GM19035 (cell line): ENCODE data around the gene APOC1.
A peak's percentile ranks its signal among the peaks of the same experiment; 100 is the strongest.
"Not testable (repeated sequence)": the region's sequence is repeated elsewhere in the genome, so short reads cannot be mapped to it uniquely, and the experiment has no call there.

ENCODE experiments used
- ATAC-seq: cut with Tn5 transposase; IDR thresholded peaks from one replicate; pipeline ENCODE4 v1.9.1; 2021; ENCODE audit not compliant: unreplicated experiment

Gene APOC1

GRCh38 chr19:44889830-44890365 is 24.5 kb upstream of the APOC1 start:
- no peak for ATAC-seq

DNA sequence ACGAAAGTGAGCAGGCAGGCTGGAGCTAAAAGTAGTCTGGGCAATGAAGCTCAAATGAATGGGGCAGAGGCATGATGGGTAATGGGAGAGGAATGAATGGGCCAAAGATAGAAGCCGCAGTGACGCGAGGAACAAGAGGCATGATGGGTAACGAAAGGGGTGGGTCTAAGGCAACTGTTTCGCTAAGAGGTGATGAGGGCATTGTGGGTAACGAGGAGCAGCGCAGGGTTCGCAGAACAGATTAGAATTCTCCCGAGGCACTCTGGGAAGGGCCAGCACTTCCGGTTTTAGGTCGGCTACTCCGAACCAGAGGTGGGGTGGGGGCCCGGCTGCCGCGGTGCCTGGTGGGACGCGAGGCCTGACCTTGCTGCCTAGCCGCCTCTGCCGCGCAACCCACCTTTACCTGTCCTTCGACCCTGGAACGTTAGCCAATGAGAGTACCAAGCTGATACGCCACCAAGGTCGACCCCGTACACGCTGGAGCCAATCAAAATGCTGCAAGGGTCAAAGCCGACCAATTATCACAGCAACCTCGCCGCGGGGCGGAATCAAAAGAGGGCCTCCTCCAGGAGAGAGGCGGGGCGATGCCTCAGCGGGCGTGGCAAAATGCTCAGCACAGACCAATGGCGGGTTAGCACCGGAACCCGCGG is 23.9 kb upstream of the APOC1 start:
- ATAC-seq = peak; percentile 80

GRCh38 chr19:44891016-44891882 is 23.2 kb upstream of the APOC1 start, which contains the start of gene TOMM40:
TSS of gene TOMM40 (plus strand) at chr19:44891254. CDS start at chr19:44891416, 162 bp downstream.
- ATAC-seq = peak; percentile 68

DNA sequence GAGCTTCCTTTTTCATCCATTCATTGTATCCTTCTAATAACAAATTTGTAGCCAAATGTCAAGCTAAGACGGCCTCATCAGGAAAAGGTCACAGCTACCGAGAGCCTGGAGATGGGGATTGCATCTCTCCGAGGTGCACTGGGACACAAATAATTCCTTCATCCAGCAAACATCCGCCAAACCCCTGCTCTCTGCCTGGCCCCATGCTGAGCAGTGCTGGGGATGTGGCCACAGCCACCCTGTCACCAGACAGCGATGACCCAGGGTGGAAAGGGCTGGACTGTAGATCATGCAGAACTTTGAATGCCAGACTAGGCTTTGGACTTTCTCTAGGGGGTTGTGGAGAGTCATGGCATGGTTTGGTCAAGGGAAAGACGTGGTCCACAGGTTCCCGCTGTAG is 21.5 kb upstream of the APOC1 start:
- ATAC-seq = no peak

DNA sequence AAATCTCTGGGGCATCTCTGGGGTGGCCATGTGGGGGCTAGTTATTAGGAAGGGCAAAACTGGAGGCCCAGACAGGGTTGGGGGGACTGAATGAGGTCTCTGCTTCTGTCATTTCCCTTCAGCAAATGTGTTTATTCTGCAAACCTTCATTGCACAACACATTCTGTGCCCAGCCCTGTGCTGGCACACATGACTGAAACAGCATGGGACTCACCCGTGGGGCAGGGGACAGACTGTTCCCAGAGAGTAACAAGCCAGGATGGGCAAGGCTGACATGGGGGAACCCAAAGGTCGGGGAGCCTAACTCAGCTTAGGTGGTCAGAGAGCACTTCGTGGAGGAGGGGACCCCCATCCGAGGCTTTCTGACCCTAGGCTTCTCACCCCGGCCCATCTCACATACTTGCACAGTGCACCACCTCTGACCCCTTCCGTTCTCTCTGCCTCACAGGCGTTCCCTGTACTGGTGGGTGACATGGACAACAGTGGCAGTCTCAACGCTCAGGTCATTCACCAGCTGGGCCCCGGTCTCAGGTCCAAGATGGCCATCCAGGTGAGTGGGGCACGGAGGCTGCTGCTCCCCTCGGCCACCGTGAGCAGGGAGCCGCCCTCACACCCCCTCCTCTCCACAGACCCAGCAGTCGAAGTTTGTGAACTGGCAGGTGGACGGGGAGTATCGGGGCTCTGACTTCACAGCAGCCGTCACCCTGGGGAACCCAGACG is 20.9 kb upstream of the APOC1 start:
- ATAC-seq = no peak

DNA sequence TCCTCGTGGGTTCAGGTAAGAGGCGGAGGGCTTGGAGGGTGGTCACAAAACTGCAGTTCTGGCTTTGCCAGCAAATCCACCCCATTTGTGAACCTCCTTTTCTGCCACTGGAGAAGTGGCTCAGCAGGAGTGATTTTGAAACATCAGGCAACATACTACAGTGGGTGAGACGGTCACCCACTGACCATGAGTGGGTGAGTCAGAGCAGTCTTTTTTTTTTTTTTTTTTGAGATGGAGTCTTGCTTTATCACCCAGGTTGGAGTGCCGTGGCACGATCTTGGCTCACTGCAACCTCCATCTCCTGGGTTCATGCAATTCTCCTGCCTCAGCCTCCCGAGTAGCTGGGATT is 20.4 kb upstream of the APOC1 start:
- no peak for ATAC-seq

DNA sequence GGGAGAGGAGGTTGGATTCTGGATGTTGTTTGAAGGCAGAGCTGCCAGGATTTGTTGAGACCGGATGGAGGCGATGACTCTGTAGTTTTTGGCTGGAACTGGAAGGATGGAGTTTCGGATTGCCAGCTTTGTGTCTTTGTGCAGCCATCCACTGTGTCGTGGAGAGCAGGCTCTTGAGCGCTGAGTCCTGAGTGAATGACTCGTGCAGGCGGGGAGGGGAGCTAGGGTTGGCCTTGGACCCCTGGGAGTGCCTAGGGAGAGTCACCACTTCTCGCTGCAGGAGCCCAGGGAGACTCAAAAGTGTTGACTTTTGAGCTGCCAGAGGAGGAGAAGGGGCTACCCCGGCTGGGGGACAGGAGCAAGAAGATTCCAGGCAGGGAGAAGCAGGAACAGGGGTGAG is 19.5 kb upstream of the APOC1 start:
- ATAC-seq = no peak

DNA sequence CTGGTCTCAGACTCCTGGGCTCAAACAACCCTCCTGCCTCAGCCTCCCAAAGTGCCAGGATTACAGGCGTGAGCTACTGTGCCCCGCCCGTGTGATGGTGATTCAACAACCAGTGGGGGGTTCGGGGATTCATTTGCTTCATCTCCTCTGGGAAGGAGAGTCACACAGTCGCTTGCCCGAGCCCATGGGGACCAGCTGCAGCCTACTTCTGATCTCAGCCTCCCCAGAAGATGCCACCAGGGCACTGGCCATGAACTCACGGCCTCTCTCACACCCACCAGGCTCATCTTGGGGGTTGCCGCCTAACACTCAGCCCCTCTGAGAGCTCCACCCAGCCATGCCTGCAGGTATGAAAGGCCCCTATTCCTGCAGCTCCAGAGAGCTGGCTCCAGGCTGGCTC is 16.6 kb upstream of the APOC1 start:
- no peak for ATAC-seq

DNA sequence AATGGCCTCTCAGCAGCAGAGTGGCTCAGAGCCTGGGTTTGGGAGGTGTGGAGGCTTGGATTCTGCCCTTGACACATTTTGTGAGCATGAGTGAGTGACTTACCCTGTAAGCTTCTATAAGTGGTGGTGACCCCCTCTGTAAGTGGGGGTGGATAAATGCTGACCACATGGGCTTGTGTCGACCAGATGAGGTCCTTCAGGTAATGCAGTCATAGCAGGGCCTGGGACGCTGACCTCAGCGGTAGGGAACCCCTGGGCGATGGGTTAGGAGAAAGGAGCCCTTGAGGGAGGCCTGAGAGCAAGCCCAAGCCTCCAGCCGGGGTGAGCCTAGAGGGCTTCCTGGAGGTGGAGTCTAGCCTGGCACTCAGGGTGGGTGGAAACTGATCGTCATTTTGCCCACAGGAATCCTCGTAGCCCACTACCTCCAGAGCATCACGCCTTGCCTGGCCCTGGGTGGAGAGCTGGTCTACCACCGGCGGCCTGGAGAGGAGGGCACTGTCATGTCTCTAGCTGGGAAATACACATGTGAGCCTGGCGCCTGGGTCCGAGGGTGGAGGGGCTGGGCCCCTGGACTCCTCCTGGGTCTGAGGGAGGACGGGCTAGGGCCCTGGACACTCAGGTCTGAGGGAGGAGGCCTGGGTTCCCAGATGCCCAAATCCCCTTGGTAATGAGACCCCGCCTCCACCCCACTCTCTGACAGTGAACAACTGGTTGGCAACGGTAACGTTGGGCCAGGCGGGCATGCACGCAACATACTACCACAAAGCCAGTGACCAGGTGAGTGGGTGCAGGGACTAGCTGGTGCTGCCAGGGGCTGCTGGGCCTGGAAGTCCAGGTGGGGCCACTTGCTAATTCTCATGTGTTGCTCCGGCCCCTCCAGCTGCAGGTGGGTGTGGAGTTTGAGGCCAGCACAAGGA is 13.8 kb upstream of the APOC1 start:
- no peak for ATAC-seq

DNA sequence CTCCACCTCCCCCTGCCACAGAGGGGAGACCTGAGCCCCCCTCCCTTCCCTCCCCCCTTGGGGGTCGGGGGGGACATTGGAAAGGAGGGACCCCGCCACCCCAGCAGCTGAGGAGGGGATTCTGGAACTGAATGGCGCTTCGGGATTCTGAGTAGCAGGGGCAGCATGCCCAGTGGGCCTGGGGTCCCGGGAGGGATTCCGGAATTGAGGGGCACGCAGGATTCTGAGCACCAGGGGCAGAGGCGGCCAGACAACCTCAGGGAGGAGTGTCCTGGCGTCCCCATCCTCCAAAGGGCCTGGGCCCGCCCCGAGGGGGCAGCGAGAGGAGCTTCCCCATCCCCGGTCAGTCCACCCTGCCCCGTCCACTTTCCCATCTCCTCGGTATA is 11.2 kb upstream of the APOC1 start:
- no peak for ATAC-seq

- ATAC-seq = no peak
These were observed 10.6 kb upstream of the APOC1 start for GRCh38 chr19:44903602-44904425.

DNA sequence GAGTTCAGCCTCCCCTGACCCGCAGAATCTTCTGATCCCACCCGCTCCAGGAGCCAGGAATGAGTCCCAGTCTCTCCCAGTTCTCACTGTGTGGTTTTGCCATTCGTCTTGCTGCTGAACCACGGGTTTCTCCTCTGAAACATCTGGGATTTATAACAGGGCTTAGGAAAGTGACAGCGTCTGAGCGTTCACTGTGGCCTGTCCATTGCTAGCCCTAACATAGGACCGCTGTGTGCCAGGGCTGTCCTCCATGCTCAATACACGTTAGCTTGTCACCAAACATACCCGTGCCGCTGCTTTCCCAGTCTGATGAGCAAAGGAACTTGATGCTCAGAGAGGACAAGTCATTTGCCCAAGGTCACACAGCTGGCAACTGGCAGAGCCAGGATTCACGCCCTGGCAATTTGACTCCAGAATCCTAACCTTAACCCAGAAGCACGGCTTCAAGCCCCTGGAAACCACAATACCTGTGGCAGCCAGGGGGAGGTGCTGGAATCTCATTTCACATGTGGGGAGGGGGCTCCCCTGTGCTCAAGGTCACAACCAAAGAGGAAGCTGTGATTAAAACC is 9.9 kb upstream of the APOC1 start:
- ATAC-seq = no peak

DNA sequence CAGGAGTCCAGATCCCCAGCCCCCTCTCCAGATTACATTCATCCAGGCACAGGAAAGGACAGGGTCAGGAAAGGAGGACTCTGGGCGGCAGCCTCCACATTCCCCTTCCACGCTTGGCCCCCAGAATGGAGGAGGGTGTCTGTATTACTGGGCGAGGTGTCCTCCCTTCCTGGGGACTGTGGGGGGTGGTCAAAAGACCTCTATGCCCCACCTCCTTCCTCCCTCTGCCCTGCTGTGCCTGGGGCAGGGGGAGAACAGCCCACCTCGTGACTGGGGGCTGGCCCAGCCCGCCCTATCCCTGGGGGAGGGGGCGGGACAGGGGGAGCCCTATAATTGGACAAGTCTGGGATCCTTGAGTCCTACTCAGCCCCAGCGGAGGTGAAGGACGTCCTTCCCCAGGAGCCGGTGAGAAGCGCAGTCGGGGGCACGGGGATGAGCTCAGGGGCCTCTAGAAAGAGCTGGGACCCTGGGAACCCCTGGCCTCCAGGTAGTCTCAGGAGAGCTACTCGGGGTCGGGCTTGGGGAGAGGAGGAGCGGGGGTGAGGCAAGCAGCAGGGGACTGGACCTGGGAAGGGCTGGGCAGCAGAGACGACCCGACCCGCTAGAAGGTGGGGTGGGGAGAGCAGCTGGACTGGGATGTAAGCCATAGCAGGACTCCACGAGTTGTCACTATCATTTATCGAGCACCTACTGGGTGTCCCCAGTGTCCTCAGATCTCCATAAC is 8.8 kb upstream of the APOC1 start, which contains the start of gene APOE:
Gene APOE, plus strand, starts transcription at position 360 of the 724 bp plus-strand sequence. CDS start 829 bp downstream, outside the sequence.
- ATAC-seq = no peak

DNA sequence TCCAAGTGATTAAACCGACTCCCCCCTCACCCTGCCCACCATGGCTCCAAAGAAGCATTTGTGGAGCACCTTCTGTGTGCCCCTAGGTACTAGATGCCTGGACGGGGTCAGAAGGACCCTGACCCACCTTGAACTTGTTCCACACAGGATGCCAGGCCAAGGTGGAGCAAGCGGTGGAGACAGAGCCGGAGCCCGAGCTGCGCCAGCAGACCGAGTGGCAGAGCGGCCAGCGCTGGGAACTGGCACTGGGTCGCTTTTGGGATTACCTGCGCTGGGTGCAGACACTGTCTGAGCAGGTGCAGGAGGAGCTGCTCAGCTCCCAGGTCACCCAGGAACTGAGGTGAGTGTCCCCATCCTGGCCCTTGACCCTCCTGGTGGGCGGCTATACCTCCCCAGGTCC is 6.8 kb upstream of the APOC1 start:
- ATAC-seq = no peak

DNA sequence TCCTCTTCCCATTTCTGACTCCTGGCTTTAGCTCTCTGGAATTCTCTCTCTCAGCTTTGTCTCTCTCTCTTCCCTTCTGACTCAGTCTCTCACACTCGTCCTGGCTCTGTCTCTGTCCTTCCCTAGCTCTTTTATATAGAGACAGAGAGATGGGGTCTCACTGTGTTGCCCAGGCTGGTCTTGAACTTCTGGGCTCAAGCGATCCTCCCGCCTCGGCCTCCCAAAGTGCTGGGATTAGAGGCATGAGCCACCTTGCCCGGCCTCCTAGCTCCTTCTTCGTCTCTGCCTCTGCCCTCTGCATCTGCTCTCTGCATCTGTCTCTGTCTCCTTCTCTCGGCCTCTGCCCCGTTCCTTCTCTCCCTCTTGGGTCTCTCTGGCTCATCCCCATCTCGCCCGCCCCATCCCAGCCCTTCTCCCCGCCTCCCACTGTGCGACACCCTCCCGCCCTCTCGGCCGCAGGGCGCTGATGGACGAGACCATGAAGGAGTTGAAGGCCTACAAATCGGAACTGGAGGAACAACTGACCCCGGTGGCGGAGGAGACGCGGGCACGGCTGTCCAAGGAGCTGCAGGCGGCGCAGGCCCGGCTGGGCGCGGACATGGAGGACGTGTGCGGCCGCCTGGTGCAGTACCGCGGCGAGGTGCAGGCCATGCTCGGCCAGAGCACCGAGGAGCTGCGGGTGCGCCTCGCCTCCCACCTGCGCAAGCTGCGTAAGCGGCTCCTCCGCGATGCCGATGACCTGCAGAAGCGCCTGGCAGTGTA is 6.2 kb upstream of the APOC1 start:
- ATAC-seq = no peak

DNA sequence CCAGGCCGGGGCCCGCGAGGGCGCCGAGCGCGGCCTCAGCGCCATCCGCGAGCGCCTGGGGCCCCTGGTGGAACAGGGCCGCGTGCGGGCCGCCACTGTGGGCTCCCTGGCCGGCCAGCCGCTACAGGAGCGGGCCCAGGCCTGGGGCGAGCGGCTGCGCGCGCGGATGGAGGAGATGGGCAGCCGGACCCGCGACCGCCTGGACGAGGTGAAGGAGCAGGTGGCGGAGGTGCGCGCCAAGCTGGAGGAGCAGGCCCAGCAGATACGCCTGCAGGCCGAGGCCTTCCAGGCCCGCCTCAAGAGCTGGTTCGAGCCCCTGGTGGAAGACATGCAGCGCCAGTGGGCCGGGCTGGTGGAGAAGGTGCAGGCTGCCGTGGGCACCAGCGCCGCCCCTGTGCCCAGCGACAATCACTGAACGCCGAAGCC is 5.6 kb upstream of the APOC1 start:
- ATAC-seq = no peak

DNA sequence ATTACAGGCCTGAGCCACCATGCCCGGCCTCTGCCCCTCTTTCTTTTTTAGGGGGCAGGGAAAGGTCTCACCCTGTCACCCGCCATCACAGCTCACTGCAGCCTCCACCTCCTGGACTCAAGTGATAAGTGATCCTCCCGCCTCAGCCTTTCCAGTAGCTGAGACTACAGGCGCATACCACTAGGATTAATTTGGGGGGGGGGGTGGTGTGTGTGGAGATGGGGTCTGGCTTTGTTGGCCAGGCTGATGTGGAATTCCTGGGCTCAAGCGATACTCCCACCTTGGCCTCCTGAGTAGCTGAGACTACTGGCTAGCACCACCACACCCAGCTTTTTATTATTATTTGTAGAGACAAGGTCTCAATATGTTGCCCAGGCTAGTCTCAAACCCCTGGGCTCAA is 4.6 kb upstream of the APOC1 start:
- no peak for ATAC-seq

DNA sequence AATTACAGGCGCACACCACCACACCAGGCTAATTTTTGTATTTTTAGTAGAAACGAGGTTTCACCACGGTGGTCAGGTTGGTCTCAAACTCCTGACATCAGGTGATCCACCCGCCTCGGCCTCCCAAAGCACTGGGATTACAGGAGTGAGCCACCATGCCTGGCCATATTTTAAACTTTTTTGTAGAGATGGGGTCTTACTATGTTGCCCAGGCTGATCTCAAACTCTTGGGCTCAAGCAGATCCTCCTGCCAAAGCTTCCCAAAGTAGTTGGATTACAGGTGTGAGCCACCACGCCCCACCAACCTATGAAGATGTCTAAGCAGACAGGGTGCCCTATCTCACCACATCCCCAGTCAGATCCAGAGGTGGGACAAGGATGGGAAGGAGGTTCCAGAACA is 2.5 kb upstream of the APOC1 start:
- ATAC-seq = not testable (repeated sequence)
